ENCODE data around the gene JAKMIP1.

The JAKMIP1 gene

DNA sequence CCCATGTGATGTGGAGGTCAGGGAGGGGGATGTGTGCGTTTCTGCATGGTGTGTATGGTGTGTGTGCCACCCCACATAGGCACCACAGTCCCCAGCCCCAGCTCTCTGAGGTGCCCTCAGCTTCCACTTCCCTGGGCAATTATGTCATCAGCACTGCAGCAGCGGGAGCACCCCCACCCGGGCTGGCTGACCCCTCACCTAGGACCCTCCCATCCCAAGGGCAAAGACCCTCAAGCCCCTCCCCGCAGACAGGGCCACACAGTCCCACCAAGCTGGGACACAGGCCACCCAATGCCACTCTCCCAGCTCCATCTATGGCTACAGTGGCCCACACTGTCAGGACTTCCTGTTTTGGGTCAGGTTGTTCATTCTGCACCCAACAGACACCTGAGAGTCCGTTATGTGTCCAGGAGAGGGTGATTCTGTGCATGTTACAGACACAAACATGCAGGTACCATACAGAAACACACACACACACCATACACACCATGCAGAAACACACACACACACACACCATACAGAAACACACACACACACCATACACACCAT lies 75.2 kb downstream of the JAKMIP1 start:
- no peak for DNase-seq (ENCODE audit: low read depth)
- H3K4me3 ChIP-seq (ENCODE audit: low read depth, low read length) = no peak overlapping the region

DNA sequence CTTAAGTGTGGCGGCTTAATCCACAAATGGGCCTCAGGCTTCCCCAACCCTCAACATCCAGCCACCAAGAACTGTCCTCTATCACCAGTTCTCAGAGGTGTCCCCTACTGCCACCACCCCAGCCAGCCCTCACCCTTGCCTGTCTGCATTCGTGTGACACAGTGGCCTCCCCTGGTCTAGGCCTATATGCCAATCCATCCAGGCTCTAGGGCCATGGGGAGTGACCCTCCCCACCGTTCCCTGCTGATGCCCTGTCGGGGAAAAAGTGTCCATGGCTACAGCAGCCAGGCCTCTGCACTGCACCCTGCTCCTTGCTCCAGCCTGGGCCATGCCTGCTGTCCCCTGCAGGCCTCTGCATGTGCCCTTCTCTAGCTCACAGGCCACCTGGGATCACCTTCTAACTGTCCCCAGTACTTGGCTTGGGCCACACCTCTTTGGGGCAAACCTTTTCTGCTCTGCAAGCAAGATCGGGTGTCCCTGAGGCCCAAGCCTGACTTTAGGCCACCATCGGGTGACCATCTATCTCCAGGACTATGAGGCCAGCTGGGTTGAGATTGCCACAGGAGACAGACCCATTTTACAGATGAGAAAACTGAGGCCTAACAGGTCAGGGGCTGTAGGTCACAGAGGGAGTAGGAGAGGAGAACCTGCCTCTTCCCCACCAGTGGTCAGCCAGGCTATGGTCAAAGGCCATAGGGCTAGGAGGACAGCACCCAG lies 75.8 kb downstream of the JAKMIP1 start:
- no peak overlapping the region for H3K4me3 ChIP-seq (ENCODE audit: low read depth, low read length)
- DNase-seq (ENCODE audit: low read depth) = no peak

DNA sequence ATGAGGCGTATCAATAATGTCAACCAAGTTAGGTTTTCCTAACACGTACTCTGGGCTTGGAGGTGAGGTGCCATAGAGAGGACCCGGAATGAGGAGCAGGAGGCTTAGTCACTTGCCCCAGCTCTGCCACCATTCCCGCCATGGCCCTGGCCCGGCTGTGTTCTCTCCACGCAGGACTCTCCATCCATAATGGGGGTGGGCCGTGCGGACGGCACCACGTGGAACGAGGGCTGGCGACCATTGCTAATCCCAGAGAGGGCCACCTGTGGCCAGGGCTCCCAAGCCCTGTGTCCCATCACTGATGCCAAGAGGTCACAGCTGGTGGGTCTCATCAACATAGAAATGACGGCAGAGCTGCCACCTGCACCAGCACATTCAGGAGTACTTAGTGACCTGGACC lies 76.4 kb downstream of the JAKMIP1 start:
- no peak overlapping the region for H3K4me3 ChIP-seq (ENCODE audit: low read depth, low read length)
- no peak for DNase-seq (ENCODE audit: low read depth)

DNA sequence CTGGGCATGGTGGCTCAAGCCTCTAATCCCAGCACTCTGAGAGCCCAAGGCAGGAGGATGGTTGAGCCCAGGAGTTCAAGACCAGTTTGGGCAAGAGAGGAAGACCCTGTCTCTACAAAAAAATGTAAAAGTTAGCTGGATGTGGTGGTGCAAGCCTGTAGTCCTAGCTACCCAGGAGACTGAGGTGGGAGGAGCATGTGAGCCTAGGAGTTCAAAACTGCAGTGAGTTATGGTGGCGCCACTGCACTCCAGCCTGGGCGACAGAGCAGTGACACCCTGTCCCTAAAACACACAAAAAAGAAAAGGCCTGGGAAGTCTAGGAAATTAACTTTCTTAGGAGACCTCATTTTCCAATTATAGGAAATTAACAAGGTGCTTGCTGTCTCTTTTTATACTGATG lies 76.8 kb downstream of the JAKMIP1 start:
- no peak for DNase-seq (ENCODE audit: low read depth)

DNA sequence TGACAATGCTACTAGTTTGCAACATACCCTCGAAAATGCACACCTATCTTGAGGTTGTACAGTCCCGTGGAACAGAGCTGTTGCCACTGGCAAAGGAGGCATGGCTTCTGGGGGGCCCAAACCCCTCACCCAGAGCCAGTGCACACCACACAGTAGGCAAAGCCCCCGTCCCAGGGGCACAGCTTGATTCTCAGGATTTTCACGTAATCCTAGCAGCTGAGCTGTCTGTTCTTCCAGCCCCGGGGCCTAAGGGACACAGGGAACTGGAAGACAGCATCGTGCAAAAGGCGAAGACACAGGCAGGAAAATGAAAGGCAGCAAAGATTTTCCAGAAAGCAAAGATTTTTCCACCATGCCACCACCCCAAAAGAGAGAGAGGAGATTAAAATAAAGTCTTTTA lies 77.2 kb downstream of the JAKMIP1 start:
- DNase-seq (ENCODE audit: low read depth) = no peak
- H3K4me3 ChIP-seq (ENCODE audit: low read depth, low read length) = no peak overlapping the region

More for the DNA sequence above, 76.8 kb downstream of the JAKMIP1 start:
- H3K4me3 ChIP-seq (ENCODE audit: low read depth, low read length) = no peak overlapping the region

DNA sequence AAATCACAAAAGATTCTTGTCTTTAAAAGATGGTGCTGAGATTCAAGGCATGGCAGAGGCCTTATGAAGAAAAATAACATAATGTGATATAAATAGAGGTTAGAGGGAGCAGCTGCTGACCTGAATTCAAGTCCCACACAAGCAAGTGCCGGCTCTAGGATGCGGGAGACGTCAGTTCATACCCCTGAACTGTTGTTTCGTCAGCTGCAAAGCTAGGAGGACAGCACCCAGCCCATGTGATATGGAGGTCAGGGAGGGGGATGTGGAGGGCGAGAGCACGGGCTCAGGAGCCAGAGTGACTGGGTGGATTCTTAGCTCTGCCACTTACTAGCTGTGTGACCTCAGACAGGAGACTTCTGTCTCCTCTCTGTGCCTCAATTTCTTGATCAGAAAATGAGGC lies 77.9 kb downstream of the JAKMIP1 start:
- H3K4me3 ChIP-seq (ENCODE audit: low read depth, low read length) = no peak overlapping the region
- no peak for DNase-seq (ENCODE audit: low read depth)

DNA sequence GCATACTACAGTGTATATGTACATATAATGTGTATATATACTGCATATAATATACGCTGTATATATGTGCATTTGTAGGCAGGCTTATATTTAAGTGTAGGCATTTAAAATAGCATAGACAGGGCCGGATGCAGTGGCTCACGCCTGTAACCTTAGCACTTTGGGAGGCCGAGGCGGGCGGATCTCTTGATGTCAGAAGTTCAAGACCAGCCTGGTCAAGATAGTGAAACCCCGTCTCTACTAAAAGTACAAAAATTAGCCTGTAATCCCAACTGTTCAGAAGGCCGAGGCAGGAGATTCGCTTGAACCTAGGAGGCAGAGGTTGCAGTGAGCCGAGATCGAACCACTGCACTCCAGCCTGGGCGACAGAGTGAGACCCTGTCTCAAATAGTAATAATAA lies 78.4 kb downstream of the JAKMIP1 start:
- no peak for DNase-seq (ENCODE audit: low read depth)
- H3K4me3 ChIP-seq (ENCODE audit: low read depth, low read length) = no peak overlapping the region

DNA sequence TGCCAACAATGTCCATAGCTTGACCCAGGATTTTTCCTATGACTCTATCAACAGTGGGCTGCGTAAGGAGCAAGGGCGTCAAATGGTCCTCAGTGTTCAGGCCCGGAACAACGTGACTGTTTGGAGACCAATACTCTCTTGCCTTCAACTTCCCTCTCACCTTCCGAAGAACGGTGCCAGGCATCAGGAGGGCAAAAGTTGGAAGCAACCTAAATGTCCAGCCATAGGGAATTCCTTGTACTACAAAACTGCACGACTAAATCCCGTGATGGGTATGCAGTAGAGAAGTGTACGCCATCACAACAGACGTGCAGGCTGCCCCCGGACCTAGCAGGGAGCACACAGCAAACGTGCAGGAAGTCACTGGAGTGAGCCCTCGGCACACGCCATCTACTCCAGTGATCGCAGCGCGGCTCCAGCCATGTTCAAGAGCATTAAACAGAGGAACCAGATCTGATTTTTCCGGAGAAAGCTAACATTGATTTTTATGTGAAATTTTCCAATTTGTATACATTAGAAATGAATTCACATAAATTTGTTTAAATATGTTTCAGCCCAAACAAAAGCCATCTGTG lies 79.0 kb downstream of the JAKMIP1 start:
- no peak for DNase-seq (ENCODE audit: low read depth)
- H3K4me3 ChIP-seq (ENCODE audit: low read depth, low read length) = no peak overlapping the region

DNA sequence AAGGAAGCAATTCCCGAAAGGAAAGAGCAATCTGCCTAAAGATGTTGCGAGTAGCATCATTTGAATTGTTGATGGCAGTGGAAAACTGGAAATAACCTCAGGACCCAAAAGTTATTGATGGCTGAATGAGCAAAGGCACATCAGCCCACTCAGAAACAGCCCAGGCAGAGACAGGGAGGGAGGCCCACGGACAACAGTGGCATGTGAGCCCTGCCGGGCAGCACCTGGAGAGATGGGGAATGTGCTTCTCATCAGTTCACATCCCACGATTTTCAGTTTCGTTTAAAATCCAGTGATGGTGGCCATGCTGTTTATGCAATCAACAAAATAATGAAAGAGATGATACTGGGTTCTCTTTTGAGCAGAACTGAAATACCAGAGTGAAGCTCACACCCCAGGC lies 80.0 kb downstream of the JAKMIP1 start:
- no peak for DNase-seq (ENCODE audit: low read depth)
- no peak overlapping the region for H3K4me3 ChIP-seq (ENCODE audit: low read depth, low read length)

DNA sequence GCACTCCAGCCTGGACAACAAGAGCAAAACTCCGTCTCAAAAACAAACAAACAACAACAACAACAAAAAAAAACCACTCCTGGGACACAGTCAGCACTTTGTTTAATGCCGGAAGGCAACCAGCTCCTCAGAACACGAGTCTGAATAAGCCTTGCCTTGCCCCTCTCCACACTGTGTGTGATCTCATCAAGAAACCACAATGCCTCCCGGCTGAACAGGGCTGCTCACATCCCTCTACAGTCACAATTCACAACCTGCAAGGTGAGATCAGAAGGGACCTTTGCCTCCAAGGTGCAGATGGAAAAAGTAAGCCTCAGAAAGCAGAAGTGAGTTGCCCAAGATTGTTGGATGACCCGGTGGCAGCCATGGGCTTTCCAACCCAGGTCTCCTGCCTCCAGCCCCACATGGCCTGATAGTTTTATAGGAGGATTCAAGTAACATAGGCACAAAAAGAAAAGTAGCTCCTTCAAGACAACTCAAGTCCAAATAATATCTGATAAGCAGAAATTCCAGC lies 80.8 kb downstream of the JAKMIP1 start:
- no peak for DNase-seq (ENCODE audit: low read depth)
- no peak overlapping the region for H3K4me3 ChIP-seq (ENCODE audit: low read depth, low read length)

DNA sequence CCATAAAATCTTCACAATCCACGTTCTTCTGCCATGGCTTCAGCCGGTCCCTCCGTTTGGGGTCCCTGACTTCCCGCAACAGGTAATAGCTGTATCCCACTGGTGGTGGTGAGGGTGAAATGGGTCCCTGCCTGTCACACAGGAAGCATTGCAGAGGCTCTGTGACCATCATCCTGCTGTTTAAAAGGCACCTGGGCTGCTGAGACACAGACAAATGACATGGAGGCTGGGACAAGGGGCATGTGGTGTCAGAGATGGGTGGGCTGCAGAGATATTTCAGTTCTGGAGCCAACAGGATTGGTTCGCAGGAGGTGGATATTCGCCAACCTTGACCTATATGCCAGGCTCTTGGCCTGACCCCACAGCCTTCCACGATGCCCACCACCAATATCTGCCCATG lies 82.1 kb downstream of the JAKMIP1 start:
- H3K4me3 ChIP-seq (ENCODE audit: low read depth, low read length) = no peak overlapping the region
- no peak for DNase-seq (ENCODE audit: low read depth)

DNA sequence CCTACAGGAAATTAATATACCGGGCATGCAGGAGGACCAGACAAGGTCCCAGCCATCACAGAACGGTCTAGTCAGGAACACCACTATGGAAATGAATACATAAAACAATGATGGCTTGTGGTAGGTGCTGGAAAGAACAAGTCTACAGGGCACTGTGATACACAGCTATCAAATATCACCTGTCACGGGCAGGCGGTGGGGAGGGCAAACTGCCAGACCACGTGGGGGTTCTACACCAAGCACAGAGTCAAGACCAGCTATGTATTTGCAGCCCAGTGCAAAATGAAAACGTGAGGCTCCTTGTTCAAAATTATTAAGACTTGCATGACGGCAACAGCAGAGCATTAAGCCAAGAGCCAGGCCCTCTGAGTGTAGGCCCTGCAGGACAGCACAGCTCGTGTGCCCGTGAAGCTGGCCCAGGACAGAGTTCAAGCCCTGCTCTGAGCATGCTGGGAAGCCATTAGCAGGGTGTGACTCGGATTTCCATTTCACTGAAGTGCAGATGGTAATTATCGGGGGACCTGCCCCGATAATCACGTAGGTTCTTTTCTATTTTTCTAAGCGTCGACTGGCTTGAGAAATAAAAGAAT lies 83.6 kb downstream of the JAKMIP1 start:
- no peak overlapping the region for H3K4me3 ChIP-seq (ENCODE audit: low read depth, low read length)
- no peak for DNase-seq (ENCODE audit: low read depth)

DNA sequence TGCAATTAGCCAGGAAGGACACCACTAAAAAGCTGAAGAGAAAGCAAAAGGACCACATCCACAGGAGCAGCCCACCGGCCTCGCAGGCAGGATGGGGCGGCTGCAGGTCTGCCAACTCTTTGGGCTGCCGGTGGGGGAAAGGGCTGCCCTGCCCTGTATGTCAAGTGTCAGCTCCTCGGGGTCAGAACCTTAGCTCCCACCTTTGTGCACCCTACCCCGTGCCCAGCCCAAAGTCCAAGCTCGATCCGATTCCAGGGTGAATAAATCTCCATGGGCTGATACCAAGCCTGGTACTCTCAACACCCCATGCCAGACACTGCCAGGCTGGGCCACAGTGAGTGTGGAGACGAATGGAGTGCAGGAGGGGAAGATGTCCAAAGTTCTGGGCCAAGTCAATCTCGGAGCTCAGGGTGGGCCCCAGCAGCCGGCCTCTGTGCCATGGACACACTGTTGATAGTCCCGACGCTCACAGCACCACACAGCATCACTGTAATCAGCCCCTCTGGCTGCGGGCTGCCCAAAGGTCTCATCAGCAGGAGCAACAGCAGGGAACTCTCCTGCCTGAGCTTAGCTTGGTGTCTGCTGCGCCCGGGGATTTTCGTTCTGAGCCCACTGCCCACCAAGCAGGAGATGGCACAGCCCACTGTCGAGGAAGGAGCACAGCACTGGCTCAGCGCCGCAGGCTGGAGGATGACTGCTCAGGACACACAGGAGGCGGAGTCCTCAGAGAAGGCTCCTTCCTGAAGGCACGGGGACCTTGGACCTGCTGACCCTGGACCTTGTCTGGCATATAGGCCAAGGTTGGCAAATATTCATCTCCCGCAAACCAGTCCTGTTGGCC lies 84.4 kb downstream of the JAKMIP1 start:
- no peak overlapping the region for H3K4me3 ChIP-seq (ENCODE audit: low read depth, low read length)
- DNase-seq (ENCODE audit: low read depth) = no peak

DNA sequence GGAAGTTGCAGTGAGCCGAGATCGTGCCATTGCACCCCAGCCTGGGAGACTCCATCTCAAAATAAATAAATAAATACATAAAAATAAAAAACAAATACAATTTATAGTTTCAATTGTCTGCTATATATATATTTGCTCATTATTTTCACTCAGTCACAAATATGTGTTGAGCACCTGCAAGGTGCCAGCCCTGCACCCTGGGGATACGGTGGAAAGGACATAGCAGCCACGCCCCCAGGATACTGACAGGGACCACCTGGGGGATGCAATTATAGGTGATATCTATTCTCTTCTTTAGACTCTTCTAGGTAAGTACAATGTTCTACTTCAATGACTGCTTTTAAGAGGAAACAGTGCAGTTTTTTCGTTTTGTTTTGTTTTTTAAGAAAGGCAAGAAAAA lies 85.0 kb downstream of the JAKMIP1 start:
- DNase-seq (ENCODE audit: low read depth) = no peak
- H3K4me3 ChIP-seq (ENCODE audit: low read depth, low read length) = no peak overlapping the region

DNA sequence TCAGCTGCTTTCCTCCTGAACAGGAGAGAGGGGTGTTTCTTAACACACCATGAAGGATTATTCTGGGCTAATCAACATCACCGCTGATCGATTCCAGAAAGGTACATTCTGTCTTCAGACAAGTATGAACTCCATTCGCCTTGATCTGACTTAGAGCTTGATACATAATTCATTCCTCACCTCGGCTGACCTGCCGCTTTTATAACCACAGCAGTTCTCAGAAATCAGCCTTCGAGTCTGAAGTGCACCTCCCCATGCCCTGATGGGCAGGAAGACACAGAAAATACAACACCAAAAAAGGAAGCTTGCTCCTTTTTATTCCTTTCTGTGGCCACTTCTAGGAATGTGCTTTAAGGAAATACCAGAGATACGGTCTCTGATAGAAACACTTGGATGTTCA lies 85.7 kb downstream of the JAKMIP1 start:
- no peak for DNase-seq (ENCODE audit: low read depth)
- H3K4me3 ChIP-seq (ENCODE audit: low read depth, low read length) = no peak overlapping the region

DNA sequence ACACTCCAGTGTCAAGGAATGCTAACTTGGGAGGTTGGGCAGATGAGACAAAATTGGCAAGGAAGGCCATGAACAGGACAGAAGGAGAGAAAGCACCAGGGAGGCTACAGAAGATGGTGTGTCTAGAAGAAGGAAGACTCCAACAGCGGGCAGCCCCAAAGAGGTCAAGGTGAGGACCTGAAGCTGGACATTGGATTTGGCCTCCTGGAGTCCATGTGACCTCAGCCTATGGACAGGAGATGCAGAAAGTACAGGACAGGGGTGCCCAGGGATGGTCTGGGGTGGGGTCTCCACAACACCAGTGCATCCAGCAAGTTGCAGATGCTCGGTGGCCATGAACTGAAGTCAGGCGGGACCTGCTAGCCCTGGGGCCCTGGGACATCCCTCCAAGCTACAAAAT lies 86.2 kb downstream of the JAKMIP1 start:
- DNase-seq (ENCODE audit: low read depth) = no peak
- H3K4me3 ChIP-seq (ENCODE audit: low read depth, low read length) = no peak overlapping the region

DNA sequence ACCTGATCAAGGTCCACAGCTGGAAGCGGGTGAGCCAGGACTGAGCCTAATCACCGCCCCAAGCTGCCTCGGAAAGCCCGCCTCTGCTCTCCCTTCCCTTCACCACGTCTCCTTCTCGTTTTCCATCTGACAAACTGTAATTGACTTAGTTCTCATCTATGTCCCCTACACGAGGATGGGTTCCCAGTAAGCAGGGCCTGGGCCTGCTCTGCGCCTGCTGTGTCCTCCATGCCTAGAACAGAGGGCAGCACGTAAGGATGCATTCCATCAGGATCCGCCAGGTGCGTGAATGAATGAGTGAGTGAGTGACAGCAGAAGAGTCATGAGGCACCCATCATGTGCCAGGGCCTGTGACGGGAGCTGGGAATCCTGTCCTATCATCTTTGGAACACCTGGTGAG lies 86.7 kb downstream of the JAKMIP1 start:
- DNase-seq (ENCODE audit: low read depth) = no peak

DNA sequence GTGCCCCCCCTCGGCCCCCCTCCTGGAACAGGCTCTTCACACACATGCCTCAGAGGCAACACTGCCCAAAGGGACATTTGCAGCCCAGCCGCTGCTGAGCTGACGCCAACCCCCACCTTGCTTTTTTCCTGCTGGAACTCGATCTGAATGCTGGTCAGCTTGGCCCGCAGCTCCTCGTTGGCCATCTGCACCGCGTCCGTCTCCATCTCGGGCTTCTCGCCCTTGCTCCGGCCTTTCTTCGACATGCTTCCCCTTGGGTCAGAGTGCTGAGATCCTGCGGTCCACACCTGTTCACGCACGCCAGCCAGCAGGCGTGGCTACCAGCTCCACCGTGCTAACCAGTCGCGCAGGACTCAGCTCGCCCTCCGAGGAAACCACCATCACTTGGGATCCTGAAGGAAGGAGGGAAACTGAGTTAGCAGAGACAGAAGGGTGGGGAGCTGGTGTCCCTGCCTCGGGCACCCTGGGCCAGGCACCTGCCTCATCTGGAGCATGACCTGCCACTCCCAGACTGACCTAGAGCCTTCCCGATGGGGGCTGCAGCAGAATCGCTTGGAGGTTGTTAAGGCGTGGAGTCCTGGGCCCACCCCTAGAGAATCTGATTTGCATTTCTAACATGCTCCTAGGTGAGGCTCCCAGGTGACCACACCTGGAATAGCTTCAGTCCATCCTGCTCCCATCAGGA lies 87.6 kb downstream of the JAKMIP1 start:
- no peak for DNase-seq (ENCODE audit: low read depth)

More for the DNA sequence above, 86.7 kb downstream of the JAKMIP1 start:
- no peak overlapping the region for H3K4me3 ChIP-seq (ENCODE audit: low read depth, low read length)

DNA sequence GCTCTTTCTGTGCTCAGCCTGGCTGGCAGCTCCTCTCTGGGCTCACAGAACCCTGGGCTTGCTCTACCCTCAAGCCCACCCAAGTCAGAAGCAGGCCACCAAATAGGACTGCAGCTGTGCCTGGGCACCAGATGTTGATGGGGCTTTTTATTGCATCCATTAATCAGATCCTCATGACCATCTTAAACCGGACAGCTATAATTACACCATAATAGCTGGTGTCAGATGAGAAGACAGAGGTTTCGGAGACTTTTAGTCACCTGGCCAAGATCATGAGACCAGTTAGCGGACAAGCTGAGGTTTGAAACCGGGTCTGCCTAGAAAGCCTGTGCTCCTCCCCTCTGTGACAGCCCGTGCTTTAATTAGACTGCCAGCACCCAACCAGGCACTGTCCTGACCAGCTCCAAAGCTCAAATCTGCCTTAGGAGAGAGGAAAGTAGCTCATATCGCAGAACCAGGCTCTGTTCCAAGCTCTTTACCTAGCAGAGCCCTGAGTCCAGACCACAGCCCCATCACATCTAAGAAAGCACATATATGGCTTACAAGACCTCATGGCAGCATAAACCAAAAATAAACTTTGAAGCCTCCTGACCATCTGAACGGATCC lies 88.9 kb downstream of the JAKMIP1 start:
- no peak for DNase-seq (ENCODE audit: low read depth)

More for the DNA sequence above, 87.6 kb downstream of the JAKMIP1 start:
- H3K4me3 ChIP-seq (ENCODE audit: low read depth, low read length) = no peak overlapping the region

More for the DNA sequence above, 88.9 kb downstream of the JAKMIP1 start:
- no peak overlapping the region for H3K4me3 ChIP-seq (ENCODE audit: low read depth, low read length)

Data from skeletal muscle cell (primary cell).